IMR-90 (cell line): ENCODE measurements around the gene CHN1. TPM values are rescaled to one million over a fixed set of nuclear protein-coding genes. Genes with fewer than 3 reads are reported as not detected.
A peak's percentile ranks its signal among the peaks of the same experiment; 100 is the strongest.

Experiments used
- BHLHE40 ChIP-seq: fragments of 150-350 bp; IDR thresholded peaks from 2 replicates; pipeline ENCODE4 v1.6.1; 2016; ENCODE audit warnings: mild to moderate bottlenecking, low read depth, low read length
- CEBPB ChIP-seq: IDR thresholded peaks from 2 replicates; pipeline ENCODE4 v1.6.1; 2012; ENCODE audit warnings: low read depth, low read length, improper control_type of control experiment
- MAFK ChIP-seq: IDR thresholded peaks from 2 replicates; pipeline ENCODE4 v1.6.1; 2012; ENCODE audit warnings: low read depth, low read length, improper control_type of control experiment
- NFE2L2 ChIP-seq: fragments of 150-350 bp; IDR thresholded peaks from 2 replicates; pipeline ENCODE4 v1.6.1; 2016; ENCODE audit warnings: low read depth, mild to moderate bottlenecking, low read length
- polyA plus RNA-seq, 3 experiments: library from polyadenylated mRNA; depleted of rRNA; stranded (reverse); fragments of >200 nt; gene quantifications; 2 replicates each; pipeline ENCODE4 v1.2.3, GENCODE V29; 2012; ENCODE audit warnings: low replicate concordance in 1 of 3
- total RNA-seq: library from RNA; depleted of rRNA; stranded (reverse); fragments of >200 nt; gene quantifications from 2 replicates; pipeline ENCODE4 v1.2.3, GENCODE V29; 2012

Gene CHN1
- total and polyA plus RNA-seq, 2 of the 4 experiments (the other 2 are of a cell fraction) = 58.4 to 66.9 TPM

GRCh38 chr2:174778085-174778981 is 226.8 kb downstream of the CHN1 start (continued):
- TF ChIP-seq MAFK (peak; percentile 52; the same call in 1 of the 2 replicates), CEBPB (peak; percentile 99), BHLHE40 (peak; percentile 91), NFE2L2 (no peak; the same call in 1 of the 2 replicates)
